T follicular helper cell (primary cell): ENCODE data around the gene CTDNEP1.

Experiments used
- DNase-seq: peaks from one replicate; pipeline ENCODE4 v3.0.0-alpha.2; 2020; ENCODE audit warnings: low read depth

CTDNEP1 gene

DNA sequence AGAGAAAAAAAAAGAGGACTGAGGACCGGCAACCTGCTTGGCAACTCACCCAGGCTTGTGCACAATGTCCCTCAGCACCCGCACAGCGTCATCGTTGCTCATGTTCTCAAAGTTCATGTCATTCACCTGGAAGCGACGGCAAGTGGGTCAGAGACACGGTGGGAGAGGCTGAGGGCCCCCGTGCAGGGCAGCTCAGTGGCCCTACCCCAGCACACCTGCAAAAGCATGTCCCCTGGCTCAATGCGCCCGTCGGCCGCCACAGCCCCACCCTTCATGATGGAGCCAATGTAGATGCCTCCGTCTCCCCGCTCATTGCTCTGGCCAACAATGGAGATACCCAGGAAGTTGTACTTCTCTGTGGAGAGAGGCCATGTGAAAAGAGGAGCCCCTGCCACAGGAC lies 22.6 kb downstream of the CTDNEP1 start:
- no peak for DNase-seq

DNA sequence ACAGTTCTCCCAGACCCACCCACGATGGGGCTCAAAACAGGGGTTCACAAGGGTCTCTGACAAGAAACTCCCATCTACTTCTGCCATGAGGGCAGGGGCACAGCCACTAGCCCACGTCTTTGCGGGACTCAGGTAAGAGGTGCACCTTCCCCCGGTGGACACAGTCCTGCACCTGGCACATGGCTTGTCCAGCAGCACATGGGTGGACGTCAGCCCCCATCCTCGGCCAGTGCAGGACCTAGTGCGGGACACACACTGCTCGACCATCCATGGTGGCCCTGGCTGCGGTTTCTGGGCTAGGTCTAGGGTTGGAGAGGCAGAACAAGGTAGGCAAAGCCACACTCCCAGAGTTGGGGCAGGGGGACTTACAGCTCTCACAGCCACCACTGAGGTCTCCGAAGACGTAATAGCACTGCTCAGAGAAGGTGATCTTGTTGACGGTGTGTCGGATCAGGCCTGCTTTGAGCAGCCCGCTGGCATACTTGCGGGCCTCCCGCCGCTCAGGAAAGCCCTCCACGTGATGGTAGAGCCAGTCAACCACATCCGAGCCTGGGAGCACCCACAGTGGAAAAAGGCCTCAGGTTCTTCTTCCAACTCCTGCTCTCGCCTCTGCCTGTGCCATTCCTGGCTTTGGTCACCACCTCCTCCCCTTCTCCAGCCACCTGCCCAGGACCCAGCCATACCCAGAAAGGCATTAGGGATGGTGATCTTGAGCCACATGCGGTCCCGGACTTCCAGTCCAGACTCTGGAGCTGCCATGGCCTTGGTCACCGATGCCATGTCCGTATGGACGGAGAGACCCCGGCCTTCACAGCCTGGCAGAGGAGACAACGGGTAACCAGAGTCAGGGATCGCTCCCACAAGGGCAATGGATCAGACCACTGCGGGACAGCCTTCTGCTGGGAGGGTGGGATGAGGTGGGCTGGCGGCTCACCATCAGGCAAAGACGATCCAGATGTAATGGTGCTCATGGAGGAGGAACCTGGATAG lies 24.5 kb downstream of the CTDNEP1 start:
- DNase-seq, result no peak

DNA sequence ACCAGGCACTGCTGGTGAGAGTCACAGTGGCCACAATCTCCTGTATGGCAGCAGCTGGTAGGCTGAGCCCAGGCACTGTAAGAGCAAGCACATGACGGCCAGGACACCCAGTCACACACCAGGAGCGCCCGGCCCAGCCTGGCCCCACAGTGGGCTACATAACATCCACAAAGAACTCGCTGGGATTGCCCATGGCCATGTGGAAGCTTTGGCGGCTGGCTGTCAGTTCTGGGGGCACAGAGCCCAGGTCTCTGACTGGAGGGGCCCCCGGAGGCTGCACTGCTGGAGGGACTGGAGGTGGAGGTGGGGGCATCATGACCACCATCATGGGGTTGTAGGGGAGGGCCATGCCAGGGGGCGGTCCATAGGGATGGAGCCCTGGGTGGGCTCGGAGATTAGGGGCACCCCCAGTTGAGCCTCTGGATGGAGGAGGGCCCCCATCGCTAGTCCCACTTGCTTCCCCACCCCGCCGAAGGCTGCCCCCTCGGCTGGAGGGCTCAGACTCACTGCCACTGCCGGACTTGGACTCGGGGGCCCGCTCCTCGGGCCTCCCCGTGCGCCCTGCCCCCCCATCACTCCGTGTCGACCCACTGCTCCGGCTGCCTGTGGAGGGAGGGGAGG lies 25.7 kb downstream of the CTDNEP1 start:
- DNase-seq, result no peak

DNA sequence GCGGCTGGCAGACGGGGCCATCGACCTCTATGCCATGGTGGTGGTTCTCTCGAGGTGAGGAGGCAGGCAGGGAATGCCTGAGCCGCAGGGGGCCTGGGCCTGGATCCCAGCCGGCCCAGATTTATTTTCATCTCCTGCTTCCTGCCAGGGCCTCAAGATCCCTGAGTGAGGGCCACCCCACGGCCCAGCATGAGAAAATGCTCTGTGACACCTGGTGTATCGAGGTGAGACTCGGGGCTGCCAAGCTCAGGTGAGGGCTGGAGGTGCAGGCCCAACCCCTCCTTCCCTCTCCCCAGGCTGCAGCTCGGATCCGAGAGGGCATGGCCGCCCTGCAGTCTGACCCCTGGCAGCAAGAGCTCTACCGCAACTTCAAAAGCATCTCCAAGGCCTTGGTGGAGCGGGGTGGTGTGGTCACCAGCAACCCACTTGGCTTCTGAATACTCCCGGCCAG lies 26.8 kb downstream of the CTDNEP1 start:
- DNase-seq, result no peak

DNA sequence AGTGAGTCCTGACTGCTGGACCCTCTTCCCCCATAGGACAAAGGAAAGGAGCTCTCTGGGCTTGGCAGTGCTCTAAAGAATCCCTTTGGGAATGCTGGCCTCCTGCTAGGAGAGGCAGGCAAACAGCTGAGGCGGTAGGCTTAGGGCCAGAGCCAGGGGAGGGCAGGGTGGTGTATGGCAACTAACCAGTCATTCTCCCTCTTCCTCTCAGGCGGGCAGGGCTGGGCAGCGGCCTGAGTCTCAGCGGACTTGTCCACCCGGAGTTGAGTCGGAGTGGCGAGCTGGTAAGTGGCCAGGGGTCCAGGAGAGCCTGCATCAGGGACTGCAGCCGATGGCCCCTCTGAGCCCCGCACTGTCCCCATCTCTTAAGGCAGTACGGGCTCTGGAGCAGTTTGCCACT lies 27.4 kb downstream of the CTDNEP1 start:
- no peak for DNase-seq

DNA sequence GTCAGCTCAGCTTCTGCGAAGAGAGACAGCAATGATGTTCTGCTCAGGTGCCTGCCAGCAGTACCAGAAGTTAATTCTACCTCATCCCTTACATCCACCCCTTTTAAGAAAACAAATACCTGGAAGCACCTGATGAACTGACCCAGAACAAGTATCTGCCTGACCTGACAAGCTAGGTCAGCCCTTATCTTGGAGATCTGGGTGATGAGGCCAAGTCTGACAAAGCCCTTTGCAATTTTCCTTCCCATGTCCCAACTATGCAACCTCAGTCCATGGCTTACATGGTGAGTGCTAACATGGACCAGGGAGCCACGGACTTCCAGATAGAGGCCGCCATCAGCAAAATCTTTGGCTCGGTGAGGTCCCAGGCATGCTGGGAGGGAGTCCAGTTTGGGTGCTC lies 28.2 kb downstream of the CTDNEP1 start:
- no peak for DNase-seq

DNA sequence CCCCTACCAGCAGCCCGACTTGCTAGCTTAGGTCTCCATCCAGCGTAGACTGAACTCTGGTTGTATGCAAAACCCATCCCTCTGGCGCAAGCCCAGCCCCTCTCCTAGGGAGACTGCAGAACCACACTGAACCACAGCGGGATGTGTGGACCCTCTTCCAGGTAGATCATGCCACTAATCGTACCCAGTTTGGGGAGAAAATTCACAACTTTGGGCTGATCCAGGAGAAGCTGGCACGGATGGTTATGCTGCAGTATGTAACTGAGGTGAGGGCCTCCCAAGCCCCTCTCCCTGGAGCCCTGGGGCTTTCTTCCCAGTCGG lies 28.6 kb downstream of the CTDNEP1 start:
- no peak for DNase-seq

DNA sequence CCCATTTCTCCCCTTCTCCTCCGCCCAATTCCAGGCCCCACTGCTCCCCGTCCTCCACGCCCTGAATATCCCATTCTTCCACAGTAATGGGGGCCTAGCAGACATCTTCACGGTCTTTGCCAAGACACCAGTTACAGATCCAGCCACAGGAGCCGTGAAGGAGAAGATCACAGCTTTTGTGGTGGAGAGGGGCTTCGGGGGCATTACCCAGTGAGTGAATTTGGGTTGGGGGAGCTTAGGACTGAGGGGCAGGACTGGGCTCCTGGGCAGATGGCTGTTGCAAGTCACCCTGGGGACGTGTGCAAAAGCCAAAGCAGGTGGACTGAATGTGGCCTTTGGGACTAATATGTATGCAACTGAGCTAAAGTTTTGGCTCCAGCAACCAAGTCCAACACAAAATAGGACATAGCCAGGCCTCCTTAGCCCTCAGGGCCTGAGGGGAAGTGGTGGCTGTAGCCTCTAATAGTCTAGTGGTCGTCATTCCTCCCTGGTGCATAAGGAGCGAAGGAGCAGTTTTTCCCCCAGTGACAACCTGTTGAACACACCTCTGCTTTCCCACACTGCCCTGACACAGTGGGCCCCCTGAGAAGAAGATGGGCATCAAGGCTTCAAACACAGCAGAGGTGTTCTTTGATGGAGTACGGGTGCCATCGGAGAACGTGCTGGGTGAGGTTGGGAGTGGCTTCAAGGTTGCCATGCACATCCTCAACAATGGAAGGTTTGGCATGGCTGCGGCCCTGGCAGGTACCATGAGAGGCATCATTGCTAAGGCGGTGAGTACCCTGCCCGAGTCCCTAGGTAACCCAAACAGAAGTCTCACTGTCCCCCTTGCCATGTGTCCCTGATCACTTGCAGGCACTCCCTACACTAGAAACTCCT lies 29.2 kb downstream of the CTDNEP1 start:
- no peak for DNase-seq

DNA sequence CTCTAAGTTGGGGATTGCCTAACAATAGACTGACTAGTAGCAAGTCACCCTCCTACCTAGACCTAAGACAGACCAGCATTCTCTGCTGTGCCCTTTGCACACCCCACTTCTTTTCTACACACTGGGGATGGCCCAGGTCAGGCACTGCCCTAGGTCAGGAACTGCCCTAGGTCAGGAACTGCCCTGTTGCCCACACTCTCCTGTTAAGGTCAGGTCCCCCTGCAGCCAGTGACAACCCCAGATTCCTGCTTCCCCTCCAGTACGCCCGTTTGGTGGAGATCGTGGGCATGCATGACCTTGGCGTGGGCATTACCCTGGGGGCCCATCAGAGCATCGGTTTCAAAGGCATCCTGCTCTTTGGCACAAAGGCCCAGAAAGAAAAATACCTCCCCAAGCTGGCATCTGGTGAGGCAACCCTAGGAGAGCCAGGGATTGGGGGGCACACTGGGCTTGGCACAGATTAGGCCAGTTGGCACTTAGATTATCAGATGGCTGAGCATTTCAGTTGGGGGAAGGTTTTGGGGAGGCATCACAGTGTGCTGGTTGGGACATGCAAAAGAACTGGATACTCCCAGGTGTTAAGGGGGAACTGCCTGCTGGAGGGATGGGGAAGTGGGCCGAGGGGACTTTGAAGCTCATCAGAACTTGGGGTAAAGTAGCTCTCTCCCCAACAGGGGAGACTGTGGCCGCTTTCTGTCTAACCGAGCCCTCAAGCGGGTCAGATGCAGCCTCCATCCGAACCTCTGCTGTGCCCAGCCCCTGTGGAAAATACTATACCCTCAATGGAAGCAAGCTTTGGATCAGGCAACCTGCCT lies 30.0 kb downstream of the CTDNEP1 start:
- no peak for DNase-seq

DNA sequence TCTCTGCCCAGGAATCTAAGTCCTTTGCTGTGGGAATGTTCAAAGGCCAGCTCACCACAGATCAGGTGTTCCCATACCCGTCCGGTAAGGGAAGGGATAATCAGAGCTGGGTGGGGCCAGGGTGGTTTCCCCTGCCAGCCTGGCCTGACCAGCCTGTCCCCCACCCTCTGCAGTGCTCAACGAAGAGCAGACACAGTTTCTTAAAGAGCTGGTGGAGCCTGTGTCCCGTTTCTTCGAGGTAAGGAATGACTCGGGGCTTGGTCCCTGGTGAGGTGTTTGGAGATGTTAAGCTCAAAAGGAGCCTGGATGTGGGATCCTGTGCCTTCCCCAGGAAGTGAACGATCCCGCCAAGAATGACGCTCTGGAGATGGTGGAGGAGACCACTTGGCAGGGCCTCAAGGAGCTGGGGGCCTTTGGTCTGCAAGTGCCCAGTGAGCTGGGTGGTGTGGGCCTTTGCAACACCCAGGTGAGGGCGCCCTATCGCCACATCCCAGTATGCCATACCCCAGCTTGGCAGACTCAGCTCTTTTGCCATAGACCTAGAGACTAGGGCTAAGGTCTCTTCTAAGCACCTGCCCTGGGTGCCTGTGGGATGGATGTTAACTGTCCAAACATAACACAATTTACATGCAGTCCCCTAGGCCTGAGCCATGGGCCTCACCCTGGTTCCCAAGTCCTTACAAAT lies 30.8 kb downstream of the CTDNEP1 start:
- DNase-seq, result peak; percentile 43

DNA sequence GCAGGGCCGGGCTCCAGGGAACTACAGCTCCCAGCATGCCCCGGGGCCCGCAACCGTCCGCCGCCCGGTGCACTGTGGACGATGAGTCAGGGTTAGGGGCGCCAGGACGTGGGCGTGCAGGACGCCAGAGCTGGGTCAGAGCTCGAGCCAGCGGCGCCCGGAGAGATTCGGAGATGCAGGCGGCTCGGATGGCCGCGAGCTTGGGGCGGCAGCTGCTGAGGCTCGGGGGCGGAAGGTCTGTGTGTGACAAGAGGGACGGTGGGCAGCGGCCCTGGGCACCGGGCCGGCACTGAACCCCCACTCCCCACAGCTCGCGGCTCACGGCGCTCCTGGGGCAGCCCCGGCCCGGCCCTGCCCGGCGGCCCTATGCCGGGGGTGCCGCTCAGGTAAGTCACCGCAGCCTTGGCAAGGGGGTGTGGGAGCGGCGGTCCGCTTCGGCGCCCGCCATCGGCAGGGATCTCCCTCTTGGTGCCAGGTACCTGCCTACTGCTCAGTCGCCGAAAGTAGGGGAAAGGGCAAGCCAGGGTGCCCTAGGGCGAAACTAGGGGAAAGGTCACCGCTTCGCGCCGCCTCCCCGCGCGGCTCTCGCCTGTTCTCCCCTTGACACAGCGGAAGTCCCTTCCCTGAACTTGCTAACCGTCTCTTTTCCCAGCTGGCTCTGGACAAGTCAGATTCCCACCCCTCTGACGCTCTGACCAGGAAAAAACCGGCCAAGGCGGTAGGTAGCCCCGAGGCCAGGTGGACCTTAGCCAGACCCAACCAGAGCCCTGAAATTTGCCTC lies 31.5 kb downstream of the CTDNEP1 start, which contains the start of the genes ACADVL and DLG4:
TSS of gene ACADVL (plus strand) at position 127 of the 781 bp plus-strand sequence. CDS start at position 174, 47 bp downstream.
TSS of gene DLG4 (minus strand) at position 25 of the 781 bp plus-strand sequence.
- peak; percentile 60 for DNase-seq

DNA sequence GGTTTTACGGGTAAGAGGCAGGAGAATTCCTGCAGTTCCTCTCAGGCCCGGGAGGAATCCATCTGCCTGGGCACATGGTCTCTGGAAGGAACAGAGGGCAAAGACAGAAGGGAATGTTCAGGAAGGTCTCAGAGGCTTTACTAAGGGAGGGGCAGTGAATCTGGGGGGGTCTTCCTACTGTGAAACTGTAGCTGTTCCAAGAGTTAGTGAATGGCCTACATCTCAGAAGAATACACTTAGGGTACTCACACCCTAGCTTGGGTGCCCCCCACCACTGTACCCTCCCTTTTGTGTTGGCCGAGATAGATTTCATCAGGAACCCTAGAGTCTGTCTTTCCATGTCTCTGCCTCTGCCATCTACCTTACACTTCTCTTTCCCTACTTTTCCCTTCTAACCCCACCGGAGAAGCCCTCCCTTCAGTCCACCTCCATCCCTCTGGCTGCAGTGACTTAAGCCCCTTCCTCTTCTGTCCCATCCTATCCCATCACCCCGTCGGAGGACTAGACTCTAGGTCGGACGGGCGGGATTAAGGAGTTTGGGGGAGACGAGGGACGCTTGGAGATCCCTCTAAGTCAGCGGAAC lies 32.2 kb downstream of the CTDNEP1 start:
- DNase-seq, result no peak

DNA sequence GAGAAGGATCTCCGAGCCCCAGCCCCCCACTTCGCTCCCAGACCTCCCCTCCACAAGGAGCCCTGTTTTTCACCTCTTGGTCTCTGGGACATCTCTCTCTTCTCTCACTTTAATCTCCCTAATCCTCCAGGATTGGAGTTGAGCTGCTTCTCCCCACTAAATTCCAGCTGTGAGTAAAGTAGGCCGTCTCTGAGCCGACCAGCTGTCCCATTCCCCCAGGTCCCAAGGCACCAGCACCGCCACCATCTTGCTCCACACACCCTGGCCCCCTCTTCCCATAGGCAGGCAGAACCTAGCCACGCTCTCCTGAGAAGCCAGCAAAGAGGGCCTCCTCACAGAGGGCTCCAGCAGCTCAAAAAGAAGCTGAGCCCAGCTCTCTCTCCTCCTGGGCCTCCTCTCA lies 32.8 kb downstream of the CTDNEP1 start:
- DNase-seq, result no peak

DNA sequence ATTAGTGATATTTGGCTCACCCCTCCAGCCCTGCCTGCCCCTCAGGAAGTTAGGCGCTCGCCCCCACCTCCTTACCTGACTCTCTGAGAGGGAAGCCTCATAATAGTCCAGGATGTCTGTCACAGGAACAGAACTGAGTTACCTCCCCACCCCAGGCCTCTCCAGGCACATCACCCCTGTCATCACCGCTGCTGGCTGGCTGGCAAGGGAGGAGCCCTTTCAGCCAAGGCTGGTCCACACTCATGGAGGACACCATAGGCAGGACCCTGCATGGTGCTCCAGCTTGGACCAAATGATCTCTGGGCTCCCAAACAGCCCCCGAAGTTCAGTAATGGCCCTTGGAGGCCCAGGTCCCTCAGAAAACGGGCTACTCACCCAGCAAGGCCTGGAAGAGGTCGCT lies 33.4 kb downstream of the CTDNEP1 start:
- DNase-seq, result no peak

DNA sequence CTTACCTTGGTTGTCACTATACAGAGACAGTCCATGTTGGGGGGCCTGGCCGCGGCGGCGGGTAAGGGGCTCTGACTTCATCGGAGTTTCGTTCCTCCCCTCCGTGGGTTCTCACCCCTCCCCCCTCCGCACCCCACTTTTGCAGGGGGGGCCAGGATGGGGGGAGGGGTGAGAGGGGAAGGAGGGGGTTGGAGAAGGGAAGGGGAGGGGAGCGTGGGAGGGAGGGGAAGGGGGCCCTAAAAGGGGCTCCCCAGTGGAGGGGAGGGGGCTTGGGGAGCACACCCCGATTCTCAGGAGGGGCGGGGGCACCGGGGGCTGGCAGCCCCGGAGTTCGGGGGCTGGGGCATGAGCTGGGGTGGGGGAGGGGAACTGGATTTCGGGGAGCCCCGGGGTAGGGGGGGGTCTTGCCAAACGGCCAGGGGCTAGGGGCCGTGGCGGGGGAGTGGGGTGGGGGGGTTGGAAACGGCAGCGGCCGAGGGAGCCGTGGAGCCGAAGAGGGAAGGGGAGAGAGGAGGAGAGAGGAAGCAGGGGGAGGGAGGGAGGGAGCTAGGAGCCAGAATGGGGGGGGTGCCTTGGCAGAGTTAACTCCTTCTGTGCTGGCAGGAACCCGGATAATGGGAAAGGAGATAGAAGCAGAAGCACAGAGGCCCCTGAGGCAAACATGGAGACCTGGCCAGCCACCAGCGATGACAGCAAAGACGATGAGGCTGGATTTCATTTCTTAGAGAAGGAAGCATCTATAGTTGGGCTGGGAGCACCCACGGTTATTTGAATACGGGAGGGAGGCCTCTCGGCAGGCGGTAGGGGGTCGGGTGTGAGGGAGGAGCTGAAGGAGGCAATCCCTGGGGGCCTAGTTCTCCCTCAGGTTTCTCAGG lies 34.2 kb downstream of the CTDNEP1 start:
- DNase-seq, result no peak

DNA sequence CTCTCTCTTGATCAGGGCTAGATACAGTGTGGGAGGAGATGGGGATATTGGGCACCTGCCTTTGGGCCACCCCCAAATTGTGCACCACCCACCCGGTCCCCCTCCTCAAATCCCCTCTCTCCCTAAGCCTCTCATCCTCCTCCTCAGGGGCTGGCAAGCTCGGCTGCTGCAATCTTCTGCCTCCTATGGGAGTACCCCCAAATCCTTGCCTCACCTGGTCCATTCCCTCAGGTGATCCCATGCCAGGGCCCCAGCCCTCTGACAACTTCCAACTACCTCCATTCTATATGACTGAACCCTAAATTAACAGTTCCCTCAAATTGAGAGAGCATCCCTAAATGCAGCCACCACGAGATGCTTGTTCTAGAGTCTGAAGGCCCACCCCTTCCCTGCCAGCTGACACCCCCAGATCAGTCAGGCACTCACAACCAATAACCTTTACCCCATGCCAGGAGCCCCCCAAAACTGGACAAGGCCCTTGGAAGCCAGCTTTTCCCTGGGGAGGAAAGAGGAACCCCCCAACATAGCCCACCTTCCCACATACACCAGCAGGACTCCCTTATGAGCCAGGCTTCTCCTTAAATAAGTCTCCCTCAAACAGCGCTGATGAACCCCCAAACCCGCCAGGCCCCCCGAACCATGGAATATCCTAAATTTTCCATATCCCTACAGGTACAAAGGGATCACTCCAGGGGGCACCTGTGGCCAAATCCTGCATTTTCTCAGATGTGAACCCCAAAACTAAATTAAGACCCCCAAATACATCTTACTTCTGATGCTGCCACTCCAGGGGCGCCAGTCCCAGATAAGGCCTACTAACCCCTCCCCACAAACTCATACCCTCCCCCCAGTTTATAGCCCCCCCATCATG lies 35.1 kb downstream of the CTDNEP1 start:
- no peak for DNase-seq

DNA sequence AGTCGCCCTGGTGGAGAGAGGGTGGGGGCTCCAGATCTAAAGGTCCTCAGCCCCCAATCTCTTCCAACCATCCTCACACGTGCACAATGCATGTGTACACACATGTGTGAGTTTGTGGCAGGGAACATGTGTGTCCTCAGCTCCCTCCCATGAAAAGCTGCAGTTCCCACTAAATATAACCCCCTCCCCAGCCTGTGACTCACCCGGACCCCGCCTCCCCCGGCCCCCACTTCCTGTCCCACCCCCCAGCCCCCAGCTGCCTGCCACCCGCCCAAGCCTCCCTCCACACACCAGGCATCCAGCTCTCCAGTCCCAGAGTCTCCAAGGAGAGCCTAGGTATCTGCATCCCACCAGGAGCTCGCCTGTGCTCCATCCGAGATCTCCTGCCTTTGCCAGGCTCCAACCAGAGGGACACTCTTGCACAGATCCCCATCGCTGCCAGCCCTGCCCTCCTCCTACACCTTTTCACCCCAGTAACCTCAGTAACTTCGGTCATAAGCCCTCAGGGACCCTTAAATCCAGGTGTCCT lies 35.8 kb downstream of the CTDNEP1 start:
- no peak for DNase-seq
